ENCODE measurements around the gene RRP36. TPM values are rescaled to one million over a fixed set of nuclear protein-coding genes. Genes with fewer than 3 reads are reported as not detected.

Gene RRP36, protein sequence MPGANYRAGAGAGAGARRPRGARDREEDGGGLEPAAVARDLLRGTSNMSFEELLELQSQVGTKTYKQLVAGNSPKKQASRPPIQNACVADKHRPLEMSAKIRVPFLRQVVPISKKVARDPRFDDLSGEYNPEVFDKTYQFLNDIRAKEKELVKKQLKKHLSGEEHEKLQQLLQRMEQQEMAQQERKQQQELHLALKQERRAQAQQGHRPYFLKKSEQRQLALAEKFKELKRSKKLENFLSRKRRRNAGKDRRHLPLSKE
- 26.2 and 30.9 TPM in 2 replicates for polyA plus RNA-seq

DNA sequence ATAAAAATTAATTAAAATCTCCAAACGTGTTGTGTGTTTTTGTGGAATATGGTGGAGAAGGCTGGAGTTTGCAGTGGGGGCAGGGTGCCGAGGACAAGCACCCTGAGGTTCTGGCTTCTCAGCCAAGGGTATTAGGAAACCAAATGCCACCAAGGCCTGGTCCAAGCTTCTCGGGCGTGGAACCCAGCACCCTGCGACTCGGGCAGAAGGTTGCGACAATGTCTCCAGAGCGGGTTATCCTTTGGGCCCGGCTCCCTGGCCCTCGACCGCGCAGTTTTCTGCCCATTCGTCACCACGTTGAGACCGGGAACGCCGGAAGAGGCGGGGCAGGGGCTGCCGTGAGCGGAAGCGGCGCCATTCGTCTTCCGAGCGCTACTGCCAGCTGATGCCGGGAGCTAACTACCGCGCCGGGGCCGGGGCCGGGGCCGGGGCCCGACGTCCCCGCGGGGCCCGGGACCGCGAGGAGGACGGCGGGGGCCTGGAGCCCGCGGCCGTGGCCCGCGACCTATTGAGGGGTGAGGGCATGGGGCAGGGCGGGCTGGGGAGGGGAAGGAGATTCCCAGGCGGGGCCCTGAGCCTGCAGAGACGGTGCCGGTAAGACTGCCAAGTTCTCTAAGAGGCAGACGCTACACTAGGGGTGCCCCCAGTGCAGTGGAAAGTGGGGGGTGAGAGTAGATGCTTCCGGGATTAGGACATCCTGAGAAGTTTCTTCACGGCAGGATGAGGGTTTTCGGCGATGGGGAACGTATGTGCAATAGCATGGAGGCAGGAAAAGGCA lies at the start of gene RRP36:
Gene RRP36, plus strand, starts transcription at position 354 of the 778 bp plus-strand sequence. Its CDS starts 32 bp downstream, at position 386.

DNA sequence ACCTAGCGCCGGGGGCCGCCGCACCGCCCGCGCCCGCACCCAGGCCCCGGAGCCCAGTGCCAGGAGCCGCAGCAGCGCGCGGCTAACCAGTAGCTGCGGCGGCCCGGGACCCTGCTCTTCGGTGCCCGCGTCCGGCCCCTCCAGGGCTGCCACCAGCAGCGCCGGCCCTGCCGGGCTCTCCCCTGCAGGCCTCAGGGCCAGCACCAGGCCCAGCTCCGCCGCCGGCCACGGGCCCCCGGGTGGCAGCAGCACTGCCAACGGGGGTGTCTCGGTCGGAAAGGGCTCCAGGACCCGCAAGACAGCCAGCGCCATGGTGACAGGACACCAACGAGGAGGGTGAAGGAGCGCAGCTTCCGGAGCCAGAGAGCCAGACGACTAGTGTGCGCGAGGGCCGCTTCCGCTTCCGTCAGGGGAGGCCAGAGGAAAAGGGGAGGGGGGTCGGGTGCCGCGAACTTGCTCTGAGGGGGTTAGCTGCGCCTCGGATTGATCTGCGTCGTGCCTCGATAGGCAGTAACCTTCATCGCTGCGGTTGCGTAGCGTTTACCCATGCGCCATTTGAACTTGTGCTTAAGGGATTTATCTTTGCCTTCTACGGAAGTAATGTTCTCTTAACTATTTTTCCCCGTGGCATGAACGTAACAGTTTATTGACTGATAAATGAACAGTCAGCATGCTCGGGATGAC lies 42.4 kb upstream of the RRP36 start, which contains the start of gene PEX6:
Gene PEX6, minus strand, starts transcription at position 343 of the 684 bp plus-strand sequence. Its CDS starts 31 bp downstream, at position 312.

DNA sequence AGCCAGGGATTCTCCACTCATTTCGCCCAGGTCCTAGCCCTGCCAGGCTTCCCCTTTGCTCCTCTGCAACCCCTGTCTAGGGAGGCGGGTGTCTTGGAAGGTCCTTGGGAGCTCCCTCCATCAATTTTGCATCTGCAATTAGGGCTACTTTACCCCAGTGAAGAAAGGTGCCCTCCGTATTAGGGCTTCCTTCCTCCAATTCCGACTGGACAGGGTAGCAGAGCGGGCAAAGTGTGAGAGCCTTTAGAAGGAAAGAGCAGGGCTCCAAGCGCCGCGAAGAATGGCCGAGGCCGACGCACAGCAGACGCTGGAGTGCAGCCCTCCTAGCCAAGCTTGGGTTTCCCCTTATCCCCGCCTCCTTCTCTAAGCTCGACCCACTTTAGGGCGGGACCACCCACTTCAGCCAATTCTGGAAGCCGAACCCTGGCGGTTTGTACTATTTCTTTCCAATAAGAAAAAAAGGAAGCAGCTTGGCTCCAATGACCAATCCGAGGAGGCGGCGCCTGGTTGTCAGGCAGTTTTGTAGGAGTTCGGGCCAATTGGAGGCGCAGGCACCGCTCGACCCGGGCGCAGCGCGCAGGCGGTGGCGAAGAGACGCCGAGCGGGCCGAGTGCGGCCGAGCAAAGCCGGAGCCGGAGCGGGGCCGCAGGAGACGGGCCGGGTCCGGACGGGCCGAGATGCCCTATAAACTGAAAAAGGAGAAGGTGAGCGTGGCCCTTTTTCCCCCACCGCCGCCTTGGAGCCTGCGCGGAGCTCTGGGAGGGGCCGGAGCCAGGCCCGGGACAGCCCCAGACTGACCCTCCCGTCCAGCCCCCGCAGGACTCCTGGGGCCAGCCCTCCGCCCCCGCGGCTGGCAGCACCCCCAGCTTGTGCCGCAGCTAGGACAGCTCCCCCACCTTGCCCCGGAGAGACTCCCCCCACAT lies 37.2 kb upstream of the RRP36 start, which contains the start of gene PPP2R5D:
Gene PPP2R5D, plus strand, starts transcription at position 570 of the 923 bp plus-strand sequence. Its CDS starts 108 bp downstream, at position 678.

DNA sequence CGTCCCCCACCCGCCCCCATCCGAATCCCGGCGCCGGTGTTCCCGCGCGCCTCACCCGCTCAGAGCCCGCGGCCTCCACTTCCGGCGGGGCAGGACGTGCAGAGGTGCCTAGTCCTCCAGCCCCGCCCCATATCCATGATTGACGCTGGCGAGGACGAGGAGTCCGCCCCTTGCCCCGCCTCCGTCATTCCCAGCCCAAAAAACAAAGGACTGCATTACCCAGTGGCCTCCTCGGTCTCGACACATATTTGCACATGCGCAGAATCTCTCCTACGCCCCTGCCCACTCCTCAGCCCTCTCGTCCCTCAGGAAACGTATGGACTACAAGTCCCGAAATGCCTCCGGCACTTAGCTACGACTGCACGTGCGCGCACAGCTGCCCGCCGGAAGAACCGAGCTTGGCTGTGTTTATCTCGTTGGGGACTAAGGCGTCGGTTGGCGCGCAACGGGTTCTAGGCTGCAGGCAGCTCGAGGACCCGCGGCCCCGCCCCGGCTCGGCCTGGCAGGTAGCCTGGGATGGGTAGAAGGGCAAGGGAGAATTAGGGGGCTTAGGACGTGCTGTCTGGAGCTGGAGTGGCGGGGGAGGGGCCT lies 7.5 kb upstream of the RRP36 start, which contains the start of the genes KLHDC3 and MEA1:
Gene KLHDC3, plus strand, starts transcription at position 407 of the 591 bp plus-strand sequence. CDS start 2,944 bp downstream, outside the sequence.
Gene MEA1, minus strand, starts transcription at position 104 of the 591 bp plus-strand sequence. CDS start 133 bp downstream, outside the sequence.

GRCh38 chr6:43053545-43054205 lies 32.3 kb downstream of the RRP36 start, which contains the start of gene CUL7:
Gene CUL7, minus strand, starts transcription at chr6:43053851. Its CDS starts 1,063 bp downstream, at chr6:43052788.

GRCh38 chr6:43059168-43060033 lies 38.0 kb downstream of the RRP36 start, which contains the start of the genes KLC4 and MRPL2:
Gene KLC4, plus strand, starts transcription at chr6:43059631. Its CDS starts 1,705 bp downstream, at chr6:43061336.
Gene MRPL2, minus strand, starts transcription at chr6:43059434. Its CDS starts 53 bp downstream, at chr6:43059381.

GRCh38 chr6:43075670-43076463 lies 54.4 kb downstream of the RRP36 start, which contains the start of gene PTK7:
Gene PTK7, plus strand, starts transcription at chr6:43076314. Its CDS starts 175 bp downstream, at chr6:43076489.

Other genes starting within 250 kb of the RRP36 start
- 6.3 and 7.1 TPM in 2 replicates for gene BICRAL, start 239.6 kb upstream of the RRP36 start, polyA plus RNA-seq
- gene RPL7L1, start 142.0 kb upstream of the RRP36 start, polyA plus RNA-seq: 59.4 and 89.5 TPM in 2 replicates
- not detected in 2 replicates for gene PTCRA, start 105.6 kb upstream of the RRP36 start, polyA plus RNA-seq
- gene CNPY3, start 92.1 kb upstream of the RRP36 start, polyA plus RNA-seq: 10.8 and 13.8 TPM in 2 replicates
- gene GNMT, start 60.9 kb upstream of the RRP36 start, polyA plus RNA-seq: 0.85 TPM in 1 of 2 replicates, not detected in the other
- 1.8 and 3.6 TPM in 2 replicates for gene PEX6, start 42.4 kb upstream of the RRP36 start, polyA plus RNA-seq
- gene PPP2R5D, start 37.1 kb upstream of the RRP36 start, polyA plus RNA-seq: 14.2 and 30.0 TPM in 2 replicates
- gene MEA1, start 7.7 kb upstream of the RRP36 start, polyA plus RNA-seq: 163 and 191 TPM in 2 replicates
- gene KLHDC3, start 7.4 kb upstream of the RRP36 start, polyA plus RNA-seq: 23.8 and 31.7 TPM in 2 replicates
- 0.74 and 2.5 TPM in 2 replicates for gene CUL7, start 32.2 kb downstream of the RRP36 start, polyA plus RNA-seq
- 48.1 and 61.6 TPM in 2 replicates for gene MRPL2, start 37.8 kb downstream of the RRP36 start, polyA plus RNA-seq
- 7.8 and 17.5 TPM in 2 replicates for gene KLC4, start 38.0 kb downstream of the RRP36 start, polyA plus RNA-seq
- gene PTK7, start 54.7 kb downstream of the RRP36 start, polyA plus RNA-seq: not detected in 2 replicates
- gene SRF, start 149.6 kb downstream of the RRP36 start, polyA plus RNA-seq: 0.74 and 0.99 TPM in 2 replicates
- 2.7 and 5.5 TPM in 2 replicates for gene CUL9, start 160.6 kb downstream of the RRP36 start, polyA plus RNA-seq
- gene DNPH1, start 207.9 kb downstream of the RRP36 start, polyA plus RNA-seq: 8.7 and 9.2 TPM in 2 replicates
- gene TTBK1, start 221.9 kb downstream of the RRP36 start, polyA plus RNA-seq: 0.62 and 0.66 TPM in 2 replicates

All from Purkinje cell (primary cell).